Measurements from ENCODE around the gene FSD1.

FSD1 gene

DNA sequence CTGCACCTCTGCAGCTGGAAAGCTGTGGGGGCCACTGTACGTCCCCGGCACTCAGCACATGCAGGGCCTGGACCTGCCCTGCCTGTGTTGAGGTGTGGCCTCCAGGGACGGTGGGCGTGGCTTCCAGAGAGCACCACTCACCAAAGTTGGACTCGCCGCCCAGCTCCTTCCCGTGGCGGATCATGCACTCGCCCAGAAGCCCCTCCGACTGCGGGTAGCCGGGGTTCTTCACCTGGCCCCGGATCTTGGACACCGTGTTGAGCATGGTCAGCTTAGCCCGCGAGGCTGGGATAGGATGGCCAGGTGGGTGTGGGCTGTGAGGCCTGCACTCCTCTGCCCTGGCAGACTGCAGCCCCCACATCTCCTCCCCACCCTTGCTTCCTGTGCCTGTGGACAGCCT lies 60.9 kb downstream of the FSD1 start:
- no peak for DNase-seq (ENCODE audit: low spot score)

DNA sequence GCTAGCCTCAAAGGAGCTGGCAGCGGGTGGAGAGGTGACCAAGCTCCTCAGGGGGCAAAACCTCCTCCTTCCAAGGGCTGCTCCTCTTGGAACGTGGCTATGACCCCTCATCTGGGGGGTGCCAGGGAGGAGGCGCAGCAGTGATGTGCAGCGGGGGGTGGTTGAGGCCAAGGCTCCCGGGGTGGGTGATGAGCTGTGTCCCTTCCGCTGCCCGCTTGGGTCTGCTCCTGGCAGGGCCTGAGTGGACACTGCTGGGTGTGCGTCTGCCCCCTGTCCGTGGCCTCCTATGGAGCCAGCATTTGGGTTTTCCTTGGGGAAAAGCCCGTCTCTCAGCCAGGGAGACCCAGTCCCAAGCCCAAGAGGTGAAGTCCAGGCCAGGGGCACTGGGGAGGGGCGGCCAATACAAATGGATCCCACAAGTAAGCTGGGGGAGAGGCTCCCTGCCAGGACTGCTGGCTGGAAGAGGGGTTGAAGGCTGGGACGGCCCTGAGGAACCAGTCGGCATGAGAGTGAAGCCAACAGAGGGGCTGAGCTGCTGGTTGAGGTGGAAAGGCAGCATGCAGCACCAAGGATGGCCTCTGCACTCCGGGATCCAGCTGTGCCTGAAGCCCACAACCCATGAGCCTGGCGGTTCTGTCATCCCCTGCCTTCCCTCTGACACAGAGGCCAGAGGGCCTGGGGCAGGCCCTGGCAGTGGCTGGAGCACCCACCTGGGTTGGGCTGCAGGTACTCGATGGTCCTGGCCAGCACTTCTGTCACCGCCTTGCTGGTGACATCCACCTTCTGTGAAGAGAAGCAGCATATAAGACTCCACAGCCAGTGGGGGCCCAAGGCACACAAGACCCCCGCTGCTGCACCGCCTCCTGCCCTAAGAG lies 61.6 kb downstream of the FSD1 start:
- no peak for DNase-seq (ENCODE audit: low spot score)

DNA sequence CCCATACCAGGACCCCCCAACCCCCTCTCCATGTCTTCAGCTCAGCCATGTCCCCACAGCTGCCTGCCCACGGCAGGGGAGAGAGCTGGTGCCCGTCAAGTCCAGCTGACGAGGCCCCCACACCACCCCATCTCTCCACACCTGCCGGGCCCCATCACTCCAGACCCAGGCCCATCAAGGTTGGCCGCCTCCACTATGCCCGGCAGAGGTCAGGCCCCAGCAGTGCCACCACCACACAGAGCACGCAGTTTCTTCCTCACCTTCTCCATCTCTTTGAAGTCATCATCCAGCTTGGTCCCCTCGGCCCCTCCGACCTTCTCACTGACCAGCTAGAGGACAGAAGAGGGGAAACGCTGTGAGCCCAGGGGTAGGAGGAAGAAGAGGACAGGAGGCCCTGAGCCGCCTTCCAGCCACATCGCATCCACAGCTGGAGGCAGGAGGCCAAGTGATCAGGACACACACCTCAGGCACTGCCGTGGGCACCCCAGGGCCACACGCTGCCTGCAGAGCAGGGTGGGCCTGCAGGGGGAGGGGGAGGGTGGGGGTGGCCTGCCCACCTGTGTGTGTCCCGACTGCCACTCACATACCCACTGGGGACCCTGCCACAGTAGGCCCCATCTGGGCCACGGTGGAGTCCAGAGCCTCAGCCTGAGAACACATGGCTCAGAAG lies 62.4 kb downstream of the FSD1 start:
- no peak for DNase-seq (ENCODE audit: low spot score)

DNA sequence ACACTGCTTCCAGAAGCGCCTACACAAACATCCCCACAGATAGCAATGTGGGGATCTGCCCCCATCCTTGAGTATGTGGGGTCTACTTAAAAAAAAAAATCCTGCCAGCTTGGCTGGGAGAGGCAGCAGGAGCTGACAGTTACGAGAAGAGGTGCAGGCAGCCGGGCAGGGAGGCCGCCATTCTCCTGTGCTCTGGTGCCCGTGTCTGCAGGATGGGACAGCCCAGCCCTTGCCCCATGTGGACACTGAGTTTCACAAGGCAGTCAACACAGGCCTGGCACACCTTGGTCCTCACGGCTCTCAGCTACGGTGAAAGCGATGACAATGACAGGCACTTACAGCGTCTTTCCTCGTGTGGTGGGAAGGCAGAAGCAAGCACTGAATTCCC lies 62.9 kb downstream of the FSD1 start:
- DNase-seq (ENCODE audit: low spot score) = no peak

DNA sequence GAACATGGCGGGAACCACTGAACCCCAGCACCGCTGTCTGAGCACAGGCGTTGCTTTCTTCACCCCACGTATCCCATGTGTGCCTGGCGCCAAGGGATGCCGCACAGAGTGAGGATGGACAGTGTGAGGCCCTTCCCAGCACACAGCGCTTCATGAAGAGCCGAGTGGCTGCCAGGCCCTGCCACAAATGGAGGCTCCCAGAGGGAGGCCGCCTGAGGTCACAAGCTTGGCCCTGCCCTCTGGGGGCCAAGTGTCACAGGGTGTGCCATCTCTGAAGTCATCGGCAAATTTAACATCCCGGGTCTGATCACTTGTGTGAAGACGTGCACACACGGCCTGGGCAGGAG lies 63.4 kb downstream of the FSD1 start:
- DNase-seq (ENCODE audit: low spot score) = no peak

DNA sequence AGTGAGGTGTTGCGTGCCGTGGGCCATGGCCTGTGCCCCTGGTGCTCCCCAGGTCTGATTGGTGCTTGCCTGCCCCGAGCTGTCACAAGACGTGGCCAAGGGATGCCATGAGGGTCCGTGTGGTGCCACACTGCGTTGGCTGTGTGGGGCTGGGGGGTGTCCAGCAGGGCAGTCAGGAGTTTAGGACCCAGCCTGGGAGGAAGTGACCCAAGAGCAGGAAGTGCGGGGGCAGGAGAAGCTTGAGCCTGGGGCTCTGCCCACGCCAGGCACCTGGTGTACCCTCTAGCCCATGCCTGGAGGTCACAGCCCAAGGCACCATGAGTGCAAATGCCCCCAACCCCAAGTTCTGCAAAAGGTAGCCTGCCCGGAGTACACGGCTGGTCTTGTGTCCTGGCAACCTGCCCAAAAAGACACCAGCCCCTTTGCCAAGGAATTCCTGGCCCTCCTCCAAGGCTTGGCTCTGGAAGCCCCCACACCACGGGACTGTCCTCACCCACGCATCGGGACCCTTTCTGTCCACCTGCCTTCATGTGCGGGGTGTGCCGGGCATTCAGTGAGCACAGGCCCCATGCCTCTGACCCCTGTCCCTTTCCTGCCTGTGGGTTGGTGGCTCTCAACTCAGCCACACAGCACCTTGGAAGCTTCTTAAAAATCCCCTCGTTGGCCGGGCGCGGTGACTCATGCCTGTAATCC lies 63.9 kb downstream of the FSD1 start:
- DNase-seq (ENCODE audit: low spot score) = no peak

DNA sequence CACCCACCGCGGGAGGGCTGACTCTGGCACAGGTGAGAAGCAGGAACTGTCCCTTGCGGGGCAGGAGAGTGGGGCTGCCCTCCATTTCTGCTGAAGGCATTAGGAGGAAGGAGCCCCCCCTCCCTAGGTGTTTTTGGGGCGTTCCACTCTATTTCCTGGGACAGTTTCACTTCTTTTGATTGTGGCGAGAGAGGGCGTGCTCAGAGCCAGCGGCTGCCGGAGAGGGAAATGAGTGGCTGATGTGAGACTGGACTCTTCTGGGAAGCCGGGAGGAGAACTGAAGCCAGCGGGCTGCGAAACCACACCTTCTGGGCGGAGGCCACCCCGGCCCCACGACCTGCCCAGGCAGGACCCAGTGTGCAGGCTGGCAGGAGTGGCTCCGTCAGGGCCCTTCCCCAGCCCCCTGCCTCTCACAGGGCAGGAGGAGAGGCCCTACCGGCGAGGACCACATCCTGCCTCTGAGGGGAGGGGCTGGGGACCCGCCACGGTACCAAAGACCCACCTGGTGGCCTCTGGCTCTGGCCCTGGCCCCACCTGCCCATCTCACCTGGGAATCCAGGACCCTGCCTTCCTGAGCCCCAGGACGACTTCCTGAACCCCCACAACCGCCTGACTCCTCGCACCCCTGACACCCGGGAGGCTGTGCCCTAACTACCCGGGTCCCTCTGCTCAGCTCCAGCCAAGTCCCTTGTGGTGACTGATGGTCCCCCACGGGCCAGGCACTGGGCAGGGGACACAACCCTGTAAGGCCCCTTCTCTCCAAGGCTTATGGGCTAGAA lies 64.9 kb downstream of the FSD1 start:
- peak; percentile 78 for DNase-seq (ENCODE audit: low spot score)

DNA sequence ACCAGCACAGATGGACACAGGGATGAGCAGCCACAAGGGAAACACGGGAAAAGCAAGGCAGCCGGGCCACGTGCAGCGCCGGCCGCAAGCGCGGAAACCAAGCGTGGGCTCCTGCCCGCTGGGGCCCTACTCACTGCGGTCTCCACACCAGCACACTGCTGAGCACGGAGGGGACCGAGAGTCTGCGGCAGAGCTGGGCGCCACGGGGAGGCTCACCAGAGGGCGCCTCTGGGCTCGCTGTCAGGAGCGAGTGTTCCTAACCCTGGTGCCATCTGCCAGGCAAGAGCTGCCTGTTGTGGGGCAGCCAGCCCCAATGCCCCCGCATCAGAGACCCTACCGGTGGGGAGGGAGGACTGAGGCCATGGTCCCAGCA lies 65.5 kb downstream of the FSD1 start:
- peak; percentile 78 for DNase-seq (ENCODE audit: low spot score)

DNA sequence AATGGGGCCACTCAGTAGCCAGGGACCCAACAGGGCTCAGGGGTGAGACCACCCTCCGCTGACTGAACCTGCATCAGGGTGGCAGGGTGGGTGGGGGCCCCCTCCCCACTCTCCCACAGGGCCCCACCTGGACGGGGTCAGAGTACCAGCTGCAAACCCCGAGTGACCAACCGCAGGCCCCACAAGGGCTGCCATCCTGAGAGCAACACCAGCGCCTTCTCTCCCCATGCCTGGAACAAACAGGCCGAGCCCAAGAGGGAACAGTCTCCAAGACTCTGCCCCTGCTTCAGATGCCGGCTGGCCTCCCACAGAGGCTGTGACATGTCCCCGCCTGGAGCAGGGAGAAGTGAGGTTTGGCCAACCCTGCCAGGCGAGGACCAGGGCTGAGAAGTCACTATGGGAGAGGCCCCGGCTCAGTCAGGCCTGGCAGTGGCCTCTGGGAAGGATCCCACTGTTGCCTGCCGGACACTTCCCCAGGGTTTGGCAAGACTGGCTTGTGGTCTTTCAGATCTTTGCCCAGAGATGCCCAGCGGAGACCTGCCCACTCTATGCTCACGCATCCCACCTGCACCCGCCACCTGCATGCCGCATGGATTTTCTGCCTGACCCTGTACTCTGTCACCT lies 66.1 kb downstream of the FSD1 start:
- DNase-seq (ENCODE audit: low spot score) = no peak

DNA sequence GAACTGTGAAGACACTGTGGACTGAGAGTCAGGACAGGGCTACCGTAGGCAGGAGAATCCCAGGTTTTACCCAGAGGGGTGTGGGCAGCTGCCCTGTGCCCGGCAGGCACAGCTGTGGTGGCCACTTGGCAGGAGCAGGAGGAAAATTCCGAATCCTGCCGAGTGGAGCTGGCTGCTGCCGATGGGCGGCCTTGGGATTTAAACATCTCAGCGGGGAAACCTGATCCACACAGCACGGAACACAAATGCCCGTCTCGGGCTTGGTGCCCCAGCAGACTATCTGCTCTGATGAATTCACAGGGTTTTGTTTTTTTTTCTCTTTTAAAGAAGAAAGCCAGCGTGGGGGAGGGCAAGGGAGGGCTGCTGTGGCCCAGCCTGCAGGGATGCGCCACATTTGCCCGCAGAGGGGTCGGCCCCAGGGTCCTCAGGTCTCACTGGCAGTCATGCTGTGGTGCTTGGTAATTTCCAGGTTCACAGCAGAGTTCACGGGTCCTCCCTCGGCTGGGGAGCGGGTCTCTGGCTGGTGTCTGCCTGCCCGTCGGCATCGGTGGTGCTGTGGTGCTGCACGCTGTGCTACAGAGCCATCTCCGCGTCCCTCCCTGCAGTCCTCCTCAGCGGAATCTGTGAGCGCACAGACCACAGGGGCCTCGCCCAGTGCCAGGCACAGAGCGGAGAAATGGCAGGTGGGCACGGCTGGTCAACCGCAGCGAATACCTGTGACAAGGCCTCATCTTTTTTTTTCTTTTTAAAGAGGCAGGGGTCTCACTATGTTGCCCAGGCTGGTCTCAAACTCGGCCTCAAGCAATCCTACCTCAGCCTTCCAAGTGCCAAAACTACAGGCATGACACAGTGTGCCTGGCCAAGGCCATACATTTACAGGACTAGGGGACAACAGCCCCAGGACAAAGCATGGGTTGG lies 67.1 kb downstream of the FSD1 start:
- DNase-seq (ENCODE audit: low spot score) = no peak

DNA sequence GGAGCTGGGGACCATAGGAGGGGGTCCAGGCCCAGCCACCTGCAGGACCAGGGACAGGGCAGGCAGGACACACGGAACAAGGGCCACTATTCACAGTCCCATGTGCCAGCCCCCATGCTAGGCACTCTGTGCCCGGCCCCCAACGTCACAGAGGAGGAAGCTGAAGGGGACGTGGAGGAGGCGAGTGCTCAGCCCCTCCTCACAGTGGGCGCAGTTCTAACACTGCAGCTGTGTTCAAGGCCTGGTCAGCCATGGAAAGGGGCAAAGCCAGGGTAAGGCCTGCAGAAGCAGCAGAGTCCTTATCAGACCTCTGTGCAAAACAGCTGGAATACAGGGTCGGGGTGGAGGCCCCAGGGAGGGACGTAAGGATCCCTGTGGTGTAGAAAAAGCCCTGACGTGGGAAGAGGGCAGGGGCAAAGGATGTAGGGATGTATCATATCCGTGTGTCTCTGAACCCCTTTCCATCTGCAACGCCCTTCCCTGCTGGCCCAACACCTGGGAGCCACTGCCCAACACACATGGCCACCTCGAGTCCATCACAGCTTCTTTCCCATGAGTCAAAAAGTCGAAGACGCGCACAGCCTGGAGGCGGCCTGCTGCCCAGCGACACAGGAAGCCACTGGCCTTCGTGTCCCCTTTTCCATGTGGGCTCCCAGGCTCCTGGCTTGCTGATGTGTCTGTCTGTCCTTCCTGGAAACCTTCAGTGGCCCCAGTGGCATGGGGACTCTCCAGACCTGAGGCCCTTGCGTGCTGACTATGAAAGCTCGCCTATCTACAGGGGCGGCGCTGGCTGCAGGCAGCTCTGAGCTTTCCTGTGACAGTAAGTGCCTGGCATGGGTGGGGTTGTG lies 68.0 kb downstream of the FSD1 start:
- DNase-seq (ENCODE audit: low spot score) = no peak

DNA sequence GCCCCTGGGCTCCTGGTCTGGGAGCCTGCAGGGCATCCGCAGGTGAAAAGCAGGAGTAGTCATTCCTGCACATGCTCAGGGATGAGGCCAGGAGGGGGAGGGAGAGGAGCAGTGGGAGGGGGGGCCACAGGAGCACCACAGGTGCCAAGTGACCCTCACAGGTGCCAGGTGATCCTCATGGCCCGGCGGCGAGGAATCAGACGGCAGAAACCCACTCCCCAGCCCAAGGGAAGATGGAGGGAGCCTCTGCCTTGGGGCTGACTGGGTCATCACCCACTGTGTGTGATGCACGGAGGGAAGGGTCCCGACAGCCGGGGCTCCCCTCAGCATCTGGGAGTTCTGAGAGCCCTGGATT lies 68.6 kb downstream of the FSD1 start:
- no peak for DNase-seq (ENCODE audit: low spot score)
